HG03025 (cell line): ENCODE data around the gene PRR33.
"Not testable (repeated sequence)": the region's sequence is repeated elsewhere in the genome, so short reads cannot be mapped to it uniquely, and the experiment has no call there.

Experiments
- ATAC-seq: cut with Tn5 transposase; IDR thresholded peaks from one replicate; pipeline ENCODE4 v1.9.1; 2021; ENCODE audit warnings: mild to moderate bottlenecking, moderate library complexity; ENCODE audit not compliant: unreplicated experiment, low FRiP score

Gene PRR33

GRCh38 chr11:1890856-1891830, 552 bp downstream of the PRR33 start:
- no peak for ATAC-seq

GRCh38 chr11:1889941-1890855, 1.5 kb downstream of the PRR33 start:
- no peak for ATAC-seq

DNA sequence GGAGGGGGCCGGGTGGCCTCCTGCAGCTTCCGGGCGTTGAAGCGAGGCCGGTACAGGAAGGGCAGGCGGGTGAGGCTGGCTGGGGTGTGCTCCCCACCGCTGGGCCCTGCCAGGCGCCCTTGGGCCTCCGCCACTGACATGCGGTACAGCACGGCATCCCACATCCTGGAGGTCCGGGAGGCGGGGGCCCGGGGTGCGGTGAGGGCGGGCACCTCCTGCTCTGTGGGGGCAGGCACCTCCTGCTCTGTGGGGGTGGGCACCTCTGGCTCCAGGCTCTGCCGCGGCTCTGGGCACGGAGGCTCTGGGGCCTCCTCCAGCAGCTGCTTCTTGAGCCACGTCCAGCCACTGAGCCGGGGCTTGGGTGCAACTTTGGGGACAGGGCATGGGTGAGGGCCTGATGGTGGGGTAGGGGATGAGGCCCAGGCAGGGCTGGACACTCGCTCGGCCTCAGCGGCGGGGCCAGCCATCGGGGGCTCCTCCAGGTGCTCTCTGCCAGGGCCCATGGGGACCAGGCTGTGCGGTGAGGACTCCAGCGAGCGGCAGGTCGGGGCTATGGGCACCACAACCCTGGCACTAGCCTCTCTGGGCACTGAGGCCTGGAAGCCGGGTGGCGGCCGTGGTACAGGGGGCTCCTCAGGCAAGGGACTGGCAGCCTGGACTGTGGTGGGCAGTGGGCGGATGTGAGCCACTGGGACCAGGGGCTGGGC, 2.3 kb downstream of the PRR33 start:
- ATAC-seq: no peak

DNA sequence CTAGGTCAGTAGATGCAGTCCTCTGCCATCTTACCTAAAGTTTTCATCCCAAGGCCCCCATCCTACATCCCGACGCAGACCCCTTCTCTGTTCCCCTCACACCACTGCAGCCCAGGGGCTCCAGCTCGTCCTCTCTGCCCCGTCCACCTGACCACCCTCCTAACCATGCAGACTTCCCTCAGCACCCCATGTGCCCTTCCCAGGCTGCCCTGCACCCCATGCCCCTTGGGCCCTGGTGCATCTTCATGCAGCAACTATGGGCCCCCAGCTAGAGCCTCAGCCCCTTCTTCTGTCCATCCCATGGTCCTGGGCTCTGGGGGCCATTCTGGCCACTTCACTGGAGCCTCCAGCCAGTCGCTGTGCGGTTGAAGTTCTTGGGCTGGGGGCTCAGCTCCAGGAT, 2.9 kb downstream of the PRR33 start:
- no peak for ATAC-seq

DNA sequence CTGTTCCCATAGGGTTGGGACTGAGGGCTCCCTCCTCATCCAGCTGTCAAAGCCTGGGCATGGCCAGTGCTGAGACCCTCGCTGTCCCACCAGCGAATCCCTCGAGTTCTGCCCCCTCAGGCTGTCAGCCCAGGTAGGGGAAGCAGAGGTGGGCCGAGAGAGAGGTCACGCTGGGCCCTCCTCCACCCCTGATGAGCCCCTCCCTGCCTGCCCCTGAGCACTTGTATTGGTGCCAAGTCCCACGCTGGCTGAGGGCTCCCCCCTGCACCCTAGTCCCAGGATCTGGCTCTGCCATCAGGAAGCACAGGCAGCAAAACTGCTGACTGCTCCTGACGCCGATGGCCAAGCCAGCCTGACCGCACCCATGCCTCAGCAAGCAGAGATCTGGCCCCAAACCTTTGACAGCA, 3.3 kb downstream of the PRR33 start:
- no peak for ATAC-seq

GRCh38 chr11:1887451-1888346, 4.0 kb downstream of the PRR33 start:
- no peak for ATAC-seq

DNA sequence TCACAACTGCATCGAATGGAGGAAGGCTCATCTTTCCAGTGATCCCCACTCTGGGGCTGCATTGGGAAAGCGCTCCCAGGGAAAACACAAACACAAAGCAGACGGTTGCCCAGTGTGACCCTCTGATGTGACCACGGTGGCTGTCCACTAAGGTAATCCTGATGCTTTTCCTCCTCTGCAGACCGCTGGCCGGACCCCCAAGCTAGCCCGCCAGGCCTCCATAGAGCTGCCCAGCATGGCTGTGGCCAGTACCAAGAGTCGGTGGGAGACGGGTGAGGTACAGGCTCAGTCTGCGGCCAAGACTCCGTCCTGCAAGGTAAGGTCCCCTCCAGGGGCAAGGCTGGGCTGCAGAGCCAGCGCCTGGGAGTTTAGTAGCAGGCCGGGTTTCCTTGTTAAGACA, 5.1 kb downstream of the PRR33 start:
- not testable (repeated sequence) for ATAC-seq

- no peak for ATAC-seq
Observed at GRCh38 chr11:1884303-1884700, 7.4 kb downstream of the PRR33 start.

DNA sequence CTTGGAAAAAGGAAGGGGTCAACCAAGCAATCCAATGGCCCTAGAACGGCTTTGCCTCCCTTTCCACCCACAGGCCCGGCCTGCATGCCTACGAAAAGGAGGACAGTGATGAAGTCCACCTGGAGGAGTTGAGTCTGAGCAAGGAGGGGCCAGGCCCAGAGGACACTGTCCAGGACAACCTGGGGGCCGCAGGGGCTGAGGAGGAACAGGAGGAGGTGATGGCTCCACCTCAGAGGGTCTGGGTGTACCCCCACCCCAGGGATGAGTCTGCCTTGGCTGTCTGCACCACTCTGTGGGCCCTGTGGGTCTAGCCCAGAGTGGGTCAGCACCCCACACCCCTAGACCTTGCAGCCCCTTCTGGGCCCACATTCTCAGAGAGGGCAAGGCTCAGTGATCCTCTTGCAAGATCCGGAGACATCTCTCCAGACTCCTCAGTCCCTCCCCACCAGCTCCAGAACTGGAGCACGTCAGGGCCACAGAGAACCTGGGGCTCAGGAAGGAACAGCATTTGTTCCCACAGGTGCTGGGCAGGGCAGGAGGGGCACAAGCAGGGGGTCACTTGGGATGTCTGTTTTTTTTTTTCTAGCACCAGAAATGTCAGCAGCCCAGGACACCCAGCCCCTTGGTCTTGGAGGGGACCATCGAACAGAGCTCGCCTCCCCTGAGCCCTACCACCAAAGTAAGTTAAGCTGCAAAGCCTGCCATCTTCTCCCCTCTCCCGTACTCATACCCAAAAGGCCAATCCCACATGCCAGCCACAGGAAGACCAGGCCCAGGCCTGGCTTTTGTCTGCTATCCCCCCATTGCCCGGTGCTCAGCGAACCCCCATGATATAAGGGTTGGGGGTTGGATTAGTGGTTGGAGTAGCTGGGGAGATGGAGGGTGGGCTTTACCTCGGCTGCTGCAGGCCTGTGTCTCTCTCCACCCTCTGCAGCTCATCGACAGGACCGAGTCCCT, 8.1 kb downstream of the PRR33 start:
- no peak for ATAC-seq

DNA sequence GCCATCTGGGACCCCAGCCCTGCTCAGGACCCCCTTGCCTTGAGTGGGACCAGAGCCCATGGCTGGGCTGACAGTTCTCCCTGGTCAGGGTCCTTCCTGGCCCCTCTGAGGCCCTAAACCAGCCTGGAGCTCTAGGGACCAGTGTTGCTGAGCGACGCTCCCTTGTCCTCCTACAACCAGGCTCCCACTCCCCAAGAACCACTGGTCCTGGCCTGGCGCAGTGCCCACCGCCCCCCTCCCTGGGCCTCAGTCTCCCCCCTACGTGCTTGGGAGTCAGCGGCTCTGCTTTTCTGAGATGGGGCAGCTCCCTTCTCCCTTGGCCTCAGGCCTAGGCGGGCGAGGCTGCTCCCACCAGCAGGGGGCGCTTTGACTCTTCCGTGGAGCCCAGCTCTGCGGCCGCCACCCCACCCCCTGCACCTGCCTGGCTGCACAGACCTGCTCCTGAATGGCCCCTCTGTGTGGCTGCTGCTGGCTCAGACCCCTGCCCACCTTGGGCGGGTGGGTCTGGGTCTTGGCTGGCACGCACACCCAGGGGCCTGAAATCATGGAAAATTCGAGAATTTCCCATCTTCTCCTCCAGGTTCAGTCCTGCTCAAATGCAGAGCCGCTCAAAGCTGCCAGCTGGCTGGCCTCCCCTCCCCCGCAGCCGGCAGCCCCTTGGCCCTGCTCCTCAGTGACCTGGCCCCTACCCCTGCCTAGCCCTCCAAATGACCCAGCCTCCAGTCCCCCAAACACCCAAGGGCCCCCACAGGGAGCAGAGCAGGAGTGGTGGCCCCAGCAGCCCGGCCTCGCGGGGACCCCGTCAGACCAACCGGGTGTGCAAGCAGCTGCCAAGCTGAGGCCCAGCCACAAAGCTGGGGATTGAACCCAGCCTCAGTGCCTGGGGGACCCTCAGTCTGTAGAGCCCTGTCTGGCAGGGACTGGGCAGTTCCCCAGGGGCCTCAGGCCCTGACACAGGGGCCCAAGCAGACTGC, 9.1 kb downstream of the PRR33 start:
- peak; percentile 69 for ATAC-seq

- peak; percentile 20 for ATAC-seq
Observed at GRCh38 chr11:1881442-1882264, 10.0 kb downstream of the PRR33 start.

- no peak for ATAC-seq
Observed at GRCh38 chr11:1880746-1881441, 10.8 kb downstream of the PRR33 start.

DNA sequence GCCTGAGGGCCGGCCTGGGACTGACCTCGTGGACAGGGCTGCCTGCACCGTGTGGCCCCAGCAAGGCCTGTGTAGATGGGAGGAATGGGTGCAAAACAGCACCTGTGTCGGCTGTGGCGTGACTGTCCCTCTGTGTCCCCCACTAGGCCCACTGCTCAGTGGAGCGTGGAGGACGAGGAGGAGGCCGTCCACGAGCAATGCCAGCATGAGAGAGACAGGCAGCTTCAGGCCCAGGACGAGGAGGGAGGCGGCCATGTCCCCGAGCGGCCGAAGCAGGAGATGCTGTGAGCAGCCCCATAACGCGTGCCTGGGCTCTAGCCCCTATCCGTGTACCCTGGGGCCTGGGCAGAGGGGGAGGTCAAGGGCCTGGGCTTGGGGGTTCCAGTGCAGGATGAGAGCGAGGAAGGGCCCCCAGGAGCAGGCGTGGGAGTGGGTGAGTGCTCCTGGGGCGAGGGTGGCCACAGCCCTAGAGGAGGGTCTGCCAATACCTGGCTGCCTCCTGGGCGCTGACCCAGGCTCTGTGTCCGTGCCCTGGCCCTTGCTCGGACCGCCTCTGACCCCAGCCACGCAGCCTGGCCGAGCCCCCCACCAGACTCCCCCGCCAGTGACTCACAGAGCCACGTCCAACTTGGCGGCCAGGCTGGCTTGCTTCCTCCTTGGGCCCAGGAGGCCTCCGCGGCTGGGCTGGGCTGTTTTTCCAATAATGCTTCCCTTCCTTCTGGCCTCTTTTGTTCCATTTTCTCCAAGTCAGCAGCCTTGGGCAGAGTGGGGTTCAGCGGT, 11.6 kb downstream of the PRR33 start:
- ATAC-seq: no peak

GRCh38 chr11:1879342-1879940, 12.3 kb downstream of the PRR33 start:
- no peak for ATAC-seq
